CD14-positive monocyte (primary cell): ENCODE data around the gene SERINC3. TPM values are rescaled to one million over a fixed set of nuclear protein-coding genes. Genes with fewer than 3 reads are reported as not detected.

Source experiments
- DNase-seq, 3 donors: peaks; one replicate each; pipeline ENCODE4 v3.0.0-alpha.2; 2011 to 2022
- H2AFZ ChIP-seq: 2 replicates; pipeline ENCODE4 v1.6.0; 2012; ENCODE audit warnings: mild to moderate bottlenecking, low read depth, low read length, inconsistent platforms; ENCODE audit not compliant: insufficient read depth, poor library complexity, severe bottlenecking
- H3K27ac ChIP-seq, 2 donors: 1 replicate in 1 of 2; 2 replicates in 1 of 2; pipeline ENCODE4 v1.5.1; 2012 to 2013; ENCODE audit warnings: low read length in 2 of 2, control low read depth in 1 of 2, inconsistent platforms in 1 of 2, low read depth in 1 of 2, mild to moderate bottlenecking in 1 of 2
- H3K27me3 ChIP-seq, 2 donors: one replicate each; pipeline versions ENCODE4 v1.6.0 to v1.6.1; 2011 to 2013; ENCODE audit warnings: low read length in 2 of 2; ENCODE audit not compliant: control insufficient read depth in 2 of 2, insufficient read depth in 2 of 2
- H3K36me3 ChIP-seq, 2 donors: replicated peaks in 1 of 2; 1 replicate in 1 of 2; 2 replicates in 1 of 2; pipeline versions ENCODE4 v1.5.1 to v1.6.1; 2012 to 2013; ENCODE audit warnings: low read length in 2 of 2, control low read depth in 1 of 2, inconsistent platforms in 1 of 2, mild to moderate bottlenecking in 1 of 2; ENCODE audit not compliant: insufficient read depth in 2 of 2, control insufficient read depth in 1 of 2
- H3K4me1 ChIP-seq, 2 donors: 1 replicate in 1 of 2; 2 replicates in 1 of 2; pipeline versions ENCODE4 v1.5.1 to v1.6.1; 2012 to 2013; ENCODE audit warnings: low read length in 2 of 2, control low read depth in 1 of 2, inconsistent platforms in 1 of 2, mild to moderate bottlenecking in 1 of 2, moderate library complexity in 1 of 2; ENCODE audit not compliant: insufficient read depth in 2 of 2, control insufficient read depth in 1 of 2
- H3K4me2 ChIP-seq: replicated peaks from 2 replicates; pipeline ENCODE3; 2012; ENCODE audit warnings: low read length, moderate library complexity, mild to moderate bottlenecking; ENCODE audit not compliant: poor library complexity, severe bottlenecking; ENCODE audit errors: extremely low read depth
- H3K4me3 ChIP-seq, 3 experiments: fragments of 200-600 bp in 1 of 3; sonication (generic) in 1 of 3; replicated peaks in 1 of 3; 1 replicate in 2 of 3; 2 replicates in 1 of 3; pipeline ENCODE4 v1.5.1; 2011 to 2013; ENCODE audit warnings: low read length in 3 of 3, mild to moderate bottlenecking in 3 of 3, control low read depth in 2 of 3, low read depth in 2 of 3, inconsistent platforms in 1 of 3, moderate library complexity in 1 of 3
- H3K79me2 ChIP-seq: 2 replicates; pipeline ENCODE4 v1.6.0; 2012; ENCODE audit warnings: mild to moderate bottlenecking, control low read depth, inconsistent platforms, low read length, moderate library complexity; ENCODE audit not compliant: insufficient read depth
- H3K9ac ChIP-seq: 2 replicates; pipeline ENCODE4 v1.6.0; 2017; ENCODE audit warnings: low read length, mild to moderate bottlenecking; ENCODE audit not compliant: insufficient read depth, poor library complexity, severe bottlenecking
- H3K9me3 ChIP-seq, 2 donors: replicated peaks in 1 of 2; 1 replicate in 1 of 2; 2 replicates in 1 of 2; pipeline versions ENCODE4 v1.5.1 to v1.6.1; 2012 to 2013; ENCODE audit warnings: low read length in 2 of 2, control low read depth in 1 of 2; ENCODE audit not compliant: control insufficient read depth in 1 of 2, insufficient read depth in 1 of 2
- H4K20me1 ChIP-seq: 2 replicates; pipeline ENCODE4 v1.6.0; 2012; ENCODE audit warnings: mild to moderate bottlenecking, low read length, control low read depth, moderate library complexity; ENCODE audit not compliant: insufficient read depth
- H3K27ac Mint-ChIP-seq, 7 donors: one replicate each; pipeline ENCODE4 v1.8.0; 2020; ENCODE audit warnings: mild to moderate bottlenecking in 7 of 7, mixed read lengths in 7 of 7, moderate library complexity in 6 of 7, inconsistent platforms in 2 of 7
- H3K27me3 Mint-ChIP-seq, 3 donors: one replicate each; pipeline ENCODE4 v1.8.0; 2021 to 2022; ENCODE audit warnings: low read depth in 3 of 3, mild to moderate bottlenecking in 3 of 3, mixed read lengths in 3 of 3, moderate library complexity in 3 of 3, inconsistent platforms in 1 of 3
- H3K36me3 Mint-ChIP-seq, 2 donors: one replicate each; pipeline ENCODE4 v1.8.0; 2020; ENCODE audit warnings: mixed read lengths in 2 of 2, inconsistent platforms in 1 of 2, mild to moderate bottlenecking in 1 of 2
- H3K4me1 Mint-ChIP-seq: one replicate; pipeline ENCODE4 v1.8.0; 2020; ENCODE audit warnings: mild to moderate bottlenecking, mixed read lengths
- H3K4me3 Mint-ChIP-seq, 2 donors: one replicate each; pipeline ENCODE4 v1.8.0; 2020; ENCODE audit warnings: mild to moderate bottlenecking in 2 of 2, mixed read lengths in 2 of 2, moderate library complexity in 1 of 2
- H3K9me3 Mint-ChIP-seq, 7 donors: one replicate each; pipeline ENCODE4 v1.8.0; 2020 to 2022; ENCODE audit warnings: mixed read lengths in 7 of 7, mild to moderate bottlenecking in 6 of 7, moderate library complexity in 6 of 7, inconsistent platforms in 2 of 7
- CTCF ChIP-seq: fragments of 200-600 bp; IDR thresholded peaks from one replicate; pipeline ENCODE4 v1.8.0; 2022; ENCODE audit warnings: antibody characterized with exemption, mild to moderate bottlenecking
- WGBS: methylation state at CpG from one replicate; pipeline ENCODE4 v1.1.5; 2013; ENCODE audit warnings: missing lambda C conversion rate; ENCODE audit not compliant: insufficient coverage; 5-methylcytosine and 5-hydroxymethylcytosine counted together
- intact Hi-C, 2 donors: fragments of 100-400 bp; cut with micrococcal nuclease; formaldehyde crosslinking; loops; one replicate each; pipeline versions ENCODE4 v1.15.0 to v1.15.1; 2023
- polyA plus RNA-seq, 3 donors: library from polyadenylated mRNA; depleted of rRNA in 1 of 3; unstranded in 2 of 3; stranded (reverse) in 1 of 3; fragments of 300-500 nt in 2 of 3; fragments of >200 nt in 1 of 3; fragmentation: Illumina TruSeq in 2 of 3; gene quantifications; 1 replicate in 2 of 3; 2 replicates in 1 of 3; pipeline ENCODE4 v1.2.3, GENCODE V29; 2012 to 2021

The SERINC3 gene
- polyA plus RNA-seq, 3 donors, result 49.8 to 194 (median 157) TPM

DNA sequence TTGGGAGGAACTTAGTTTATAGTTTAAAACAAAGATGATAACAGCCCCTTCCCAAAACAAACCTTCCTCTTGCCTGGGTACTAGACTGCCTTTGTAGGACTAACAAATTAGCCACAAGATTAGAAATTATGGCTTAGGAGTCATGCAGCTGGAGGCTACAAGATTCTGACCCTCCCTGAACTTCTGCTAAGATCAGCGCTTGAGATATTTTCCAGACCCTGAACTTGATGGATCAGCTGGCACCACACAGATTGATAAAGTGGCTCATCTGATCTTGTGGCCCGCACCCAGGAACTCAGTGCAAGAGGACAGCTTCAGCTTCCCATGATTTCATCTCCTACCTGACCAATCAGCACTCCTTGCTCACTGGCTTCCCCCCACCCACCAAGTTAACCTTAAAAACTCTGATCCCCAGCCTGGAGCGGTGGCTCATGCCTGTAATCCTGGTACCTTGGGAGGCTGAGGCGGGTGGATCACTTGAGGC is 5.9 kb upstream of the SERINC3 start:
- intact Hi-C loops, result loop anchor here in 1 of 2 donors (10.0 kb wide), 1 partner anchor 47 kb away; no protein-coding TSS in a partner anchor

GRCh38 chr20:44526129-44526528 is 4.3 kb upstream of the SERINC3 start:
- H3K27me3 Mint-ChIP-seq, result peaks cover 0 to 2% (median 0%) of the 10 kb centered on the region in 3 donors
- H3K4me1 ChIP-seq, result peaks cover 12 to 22% of the 10 kb centered on the region in 2 donors
- intact Hi-C loops, result loop anchor here in 1 of 2 donors (10.0 kb wide), 1 partner anchor 49 kb away; no protein-coding TSS in a partner anchor
- no peak for TF ChIP-seq CTCF
- no peak overlapping the region for H2AFZ ChIP-seq
- H3K36me3 Mint-ChIP-seq, result no peaks in the 10 kb centered on the region
- no peaks in the 10 kb centered on the region for H3K36me3 ChIP-seq
- WGBS, result 96% methylated on average over 3 of the region's 6 CpGs
- H3K4me3 ChIP-seq, result no peak overlapping the region
- no peaks in the 10 kb centered on the region for H3K27me3 ChIP-seq
- peaks cover 17% of the 10 kb centered on the region for H3K4me1 Mint-ChIP-seq
- H3K4me2 ChIP-seq, result no peak overlapping the region
- H3K27ac Mint-ChIP-seq, result peak overlapping the region in 3 of 7 donors; percentile 32 to 93 (median 63)
- H3K9me3 ChIP-seq, result no peaks in the 10 kb centered on the region
- H4K20me1 ChIP-seq, result no peaks in the 10 kb centered on the region
- no peak for DNase-seq
- H3K79me2 ChIP-seq, result peaks cover 7% of the 10 kb centered on the region
- no peaks in the 10 kb centered on the region for H3K9me3 Mint-ChIP-seq
- H3K27ac ChIP-seq, result no peak overlapping the region
- no peak overlapping the region for H3K9ac ChIP-seq
- no peak overlapping the region for H3K4me3 Mint-ChIP-seq

More for the DNA sequence above, 5.9 kb upstream of the SERINC3 start:
- no peaks in the 10 kb centered on the region for H3K79me2 ChIP-seq
- Mint-ChIP-seq H3K36me3 (no peaks in the 10 kb centered on the region), H3K4me1 (peaks cover 11% of the 10 kb centered on the region), H3K27ac (no peak overlapping the region), H3K4me3 (no peak overlapping the region), H3K9me3 (no peaks in the 10 kb centered on the region), H3K27me3 (peaks cover 0 to 5% (median 0%) of the 10 kb centered on the region in 3 donors)
- no peaks in the 10 kb centered on the region for H3K9me3 ChIP-seq
- DNase-seq, result no peak
- H4K20me1 ChIP-seq, result no peaks in the 10 kb centered on the region
- H3K27me3 ChIP-seq, result no peaks in the 10 kb centered on the region
- no peak for TF ChIP-seq CTCF
- no peak overlapping the region for H3K9ac ChIP-seq
- H3K27ac ChIP-seq, result no peak overlapping the region
- 92% methylated on average over 4 of the region's 4 CpGs for WGBS
- peaks cover 14 to 24% of the 10 kb centered on the region in 2 donors for H3K4me1 ChIP-seq
- H3K4me3 ChIP-seq, result no peak overlapping the region
- no peaks in the 10 kb centered on the region for H3K36me3 ChIP-seq
- no peak overlapping the region for H3K4me2 ChIP-seq
- no peak overlapping the region for H2AFZ ChIP-seq
